Measurements from ENCODE around the gene CD28. TPM values are rescaled to one million over a fixed set of nuclear protein-coding genes. Genes with fewer than 3 reads are reported as not detected.

The CD28 gene
- total RNA-seq, 2 experiments from 2014 or later: 279 to 285 TPM

DNA sequence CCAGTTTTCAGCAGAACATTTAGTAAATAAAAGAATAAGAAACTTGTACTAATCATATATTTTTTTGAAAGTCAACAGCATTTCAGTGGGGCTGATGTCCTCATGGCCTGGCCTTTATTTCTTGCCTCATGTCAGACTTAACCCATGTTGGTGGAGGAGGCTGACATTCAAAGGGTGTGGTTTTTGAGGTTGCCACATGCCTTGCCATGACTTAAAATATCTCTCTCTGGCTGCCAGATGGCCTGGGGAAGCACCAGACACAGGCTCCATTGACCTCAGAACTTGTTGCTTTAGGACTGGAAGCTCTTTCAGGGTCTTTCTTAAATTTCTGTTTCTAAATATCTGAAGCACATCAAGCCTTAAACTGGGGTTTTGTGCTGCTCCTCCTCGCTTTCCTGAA is 32.5 kb upstream of the CD28 start:
- ChIA-PET POLR2A (no interaction called here), CTCF (no interaction called here)
- H3K9me3 Mint-ChIP-seq: peaks cover 3% of the 10 kb centered on the region
- peak; percentile 67 for DNase-seq
- H3K36me3 Mint-ChIP-seq: no peaks in the 10 kb centered on the region
- intact Hi-C loops (cut with micrococcal nuclease): no loop called here
- peak overlapping the region; percentile 40 for H3K27ac Mint-ChIP-seq
- H3K4me3 Mint-ChIP-seq: no peak overlapping the region
- H3K4me1 Mint-ChIP-seq (ENCODE audit: low read depth): peaks cover 20% of the 10 kb centered on the region
- no peaks in the 10 kb centered on the region for H3K27me3 Mint-ChIP-seq

- Mint-ChIP-seq H3K27ac (no peak overlapping the region), H3K9me3 (peaks cover 3% of the 10 kb centered on the region), H3K36me3 (no peaks in the 10 kb centered on the region), H3K4me1 (ENCODE audit: low read depth) (peaks cover 19% of the 10 kb centered on the region), H3K27me3 (no peaks in the 10 kb centered on the region), H3K4me3 (no peak overlapping the region)
- ChIA-PET POLR2A (no interaction called here), CTCF (no interaction called here)
- DNase-seq: no peak
- intact Hi-C loops (cut with micrococcal nuclease): no loop called here
Observed at GRCh38 chr2:203675086-203675485, 31.4 kb upstream of the CD28 start.

DNA sequence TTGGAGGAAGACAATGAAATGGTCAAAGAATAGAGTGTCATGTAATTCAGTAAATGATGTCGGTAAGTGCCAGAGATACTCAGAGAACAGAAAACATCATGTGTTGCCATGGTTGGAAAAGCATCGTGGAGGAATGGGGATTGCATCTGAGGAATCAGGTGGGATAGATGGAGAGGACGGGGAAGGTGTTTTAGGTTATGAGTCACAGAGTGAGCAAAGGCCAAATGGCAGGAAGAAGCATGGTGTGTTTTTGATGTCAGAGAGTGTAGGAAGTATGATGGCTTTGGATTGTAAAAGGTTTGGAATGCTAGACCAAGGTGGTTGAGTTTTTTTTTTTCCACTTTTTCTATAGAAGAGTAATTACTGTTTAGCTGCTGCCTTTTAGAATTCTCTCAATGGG is 27.5 kb upstream of the CD28 start:
- H3K36me3 Mint-ChIP-seq: no peaks in the 10 kb centered on the region
- POLR2A ChIA-PET: no interaction called here
- intact Hi-C loops (cut with micrococcal nuclease): no loop called here
- no peaks in the 10 kb centered on the region for H3K27me3 Mint-ChIP-seq
- H3K27ac Mint-ChIP-seq: no peak overlapping the region
- peaks cover 36% of the 10 kb centered on the region for H3K4me1 Mint-ChIP-seq (ENCODE audit: low read depth)
- CTCF ChIA-PET: no interaction called here
- H3K4me3 Mint-ChIP-seq: no peak overlapping the region
- no peaks in the 10 kb centered on the region for H3K9me3 Mint-ChIP-seq
- DNase-seq: no peak

DNA sequence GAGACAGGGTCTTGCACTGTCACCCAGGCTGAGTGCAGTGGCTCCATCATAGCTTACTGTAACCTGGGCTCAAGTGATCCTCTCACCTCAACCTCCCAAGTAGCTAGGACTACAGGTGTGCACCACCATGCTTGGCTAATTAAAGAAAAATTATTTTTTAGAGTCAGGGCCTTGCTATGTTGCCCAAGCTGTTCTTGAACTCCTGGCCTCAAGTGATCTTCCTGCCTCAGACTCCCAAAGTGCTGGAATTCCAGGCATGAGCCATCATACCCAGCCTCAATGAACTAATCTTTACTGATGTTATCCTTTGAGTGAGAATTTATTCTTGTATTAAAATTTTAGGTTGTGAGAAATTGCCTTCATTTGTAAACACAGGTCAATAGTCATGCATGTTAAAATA is 27.0 kb upstream of the CD28 start:
- Mint-ChIP-seq H3K27me3 (no peaks in the 10 kb centered on the region), H3K4me1 (ENCODE audit: low read depth) (peaks cover 36% of the 10 kb centered on the region), H3K4me3 (no peak overlapping the region), H3K36me3 (no peaks in the 10 kb centered on the region), H3K27ac (no peak overlapping the region), H3K9me3 (no peaks in the 10 kb centered on the region)
- intact Hi-C loops (cut with micrococcal nuclease): no loop called here
- ChIA-PET CTCF (no interaction called here), POLR2A (interaction anchor here (0.6 kb wide), 4 partner anchors 54 to 939 kb away, joined by 3 to 4 read pairs (median 4); no protein-coding TSS in a partner anchor)
- DNase-seq: no peak

GRCh38 chr2:203681978-203682377 is 24.5 kb upstream of the CD28 start:
- H3K36me3 Mint-ChIP-seq: no peaks in the 10 kb centered on the region
- peaks cover 30% of the 10 kb centered on the region for H3K4me1 Mint-ChIP-seq (ENCODE audit: low read depth)
- H3K27ac Mint-ChIP-seq: no peak overlapping the region
- POLR2A ChIA-PET: no interaction called here
- H3K9me3 Mint-ChIP-seq: no peaks in the 10 kb centered on the region
- intact Hi-C loops (cut with micrococcal nuclease): no loop called here
- no peak overlapping the region for H3K4me3 Mint-ChIP-seq
- CTCF ChIA-PET: no interaction called here
- DNase-seq: no peak
- H3K27me3 Mint-ChIP-seq: no peaks in the 10 kb centered on the region

GRCh38 chr2:203682688-203683130 is 23.7 kb upstream of the CD28 start:
- Mint-ChIP-seq H3K4me1 (ENCODE audit: low read depth) (peaks cover 30% of the 10 kb centered on the region), H3K9me3 (no peaks in the 10 kb centered on the region), H3K4me3 (no peak overlapping the region), H3K27ac (no peak overlapping the region), H3K36me3 (no peaks in the 10 kb centered on the region), H3K27me3 (no peaks in the 10 kb centered on the region)
- no peak for DNase-seq
- POLR2A ChIA-PET: interaction anchor here (1.2 kb wide), 1 partner anchor 9 kb away, joined by 3 read pairs; no protein-coding TSS in a partner anchor
- intact Hi-C loops (cut with micrococcal nuclease): no loop called here
- CTCF ChIA-PET: no interaction called here

- H3K27ac Mint-ChIP-seq: no peak overlapping the region
- H3K4me3 Mint-ChIP-seq: no peak overlapping the region
- peaks cover 30% of the 10 kb centered on the region for H3K4me1 Mint-ChIP-seq (ENCODE audit: low read depth)
- H3K36me3 Mint-ChIP-seq: no peaks in the 10 kb centered on the region
- H3K27me3 Mint-ChIP-seq: no peaks in the 10 kb centered on the region
- DNase-seq: no peak
- H3K9me3 Mint-ChIP-seq: no peaks in the 10 kb centered on the region
- intact Hi-C loops (cut with micrococcal nuclease): no loop called here
- ChIA-PET POLR2A (interaction anchor here (0.6 to 1.2 kb wide), 3 partner anchors 8 to 407 kb away, joined by 3 read pairs; no protein-coding TSS in a partner anchor), CTCF (interaction anchor here (0.6 to 1.0 kb wide), 2 partner anchors 10 to 813 kb away, joined by 3 to 4 read pairs; no protein-coding TSS in a partner anchor)
Observed at GRCh38 chr2:203683421-203683820, 23.0 kb upstream of the CD28 start.

- peak; percentile 76 for DNase-seq
- Mint-ChIP-seq H3K4me3 (no peak overlapping the region), H3K9me3 (no peaks in the 10 kb centered on the region), H3K4me1 (ENCODE audit: low read depth) (peaks cover 30% of the 10 kb centered on the region), H3K27me3 (no peaks in the 10 kb centered on the region), H3K36me3 (no peaks in the 10 kb centered on the region), H3K27ac (peak overlapping the region; percentile 11)
- ChIA-PET CTCF (interaction anchor here (0.6 to 1.0 kb wide), 2 partner anchors 9 to 814 kb away, joined by 3 to 4 read pairs; no protein-coding TSS in a partner anchor), POLR2A (interaction anchor here (0.6 to 1.2 kb wide), 3 partner anchors 8 to 407 kb away, joined by 3 read pairs; no protein-coding TSS in a partner anchor)
- intact Hi-C loops (cut with micrococcal nuclease): no loop called here
Observed at GRCh38 chr2:203683932-203684556, 22.4 kb upstream of the CD28 start.

- CTCF ChIA-PET: no interaction called here
- no peak for DNase-seq
- no peaks in the 10 kb centered on the region for H3K9me3 Mint-ChIP-seq
- no peaks in the 10 kb centered on the region for H3K27me3 Mint-ChIP-seq
- no peaks in the 10 kb centered on the region for H3K36me3 Mint-ChIP-seq
- H3K27ac Mint-ChIP-seq: no peak overlapping the region
- peaks cover 29% of the 10 kb centered on the region for H3K4me1 Mint-ChIP-seq (ENCODE audit: low read depth)
- H3K4me3 Mint-ChIP-seq: no peak overlapping the region
- intact Hi-C loops (cut with micrococcal nuclease): no loop called here
- POLR2A ChIA-PET: no interaction called here
Observed at GRCh38 chr2:203685081-203685621, 21.3 kb upstream of the CD28 start.

GRCh38 chr2:203685789-203686420 is 20.5 kb upstream of the CD28 start:
- Mint-ChIP-seq H3K9me3 (no peaks in the 10 kb centered on the region), H3K36me3 (no peaks in the 10 kb centered on the region), H3K4me3 (no peak overlapping the region), H3K27me3 (no peaks in the 10 kb centered on the region), H3K27ac (no peak overlapping the region), H3K4me1 (ENCODE audit: low read depth) (peaks cover 24% of the 10 kb centered on the region)
- ChIA-PET POLR2A (no interaction called here), CTCF (interaction anchor here (0.6 kb wide), 1 partner anchor 32 kb away, joined by 3 read pairs; no protein-coding TSS in a partner anchor)
- intact Hi-C loops (cut with micrococcal nuclease): no loop called here
- DNase-seq: no peak

GRCh38 chr2:203687165-203687564 is 19.3 kb upstream of the CD28 start:
- no peak overlapping the region for H3K27ac Mint-ChIP-seq
- DNase-seq: no peak
- no peaks in the 10 kb centered on the region for H3K36me3 Mint-ChIP-seq
- intact Hi-C loops (cut with micrococcal nuclease): no loop called here
- H3K9me3 Mint-ChIP-seq: no peaks in the 10 kb centered on the region
- H3K4me1 Mint-ChIP-seq (ENCODE audit: low read depth): peaks cover 16% of the 10 kb centered on the region
- H3K27me3 Mint-ChIP-seq: no peaks in the 10 kb centered on the region
- H3K4me3 Mint-ChIP-seq: no peak overlapping the region
- CTCF ChIA-PET: no interaction called here
- POLR2A ChIA-PET: no interaction called here

DNA sequence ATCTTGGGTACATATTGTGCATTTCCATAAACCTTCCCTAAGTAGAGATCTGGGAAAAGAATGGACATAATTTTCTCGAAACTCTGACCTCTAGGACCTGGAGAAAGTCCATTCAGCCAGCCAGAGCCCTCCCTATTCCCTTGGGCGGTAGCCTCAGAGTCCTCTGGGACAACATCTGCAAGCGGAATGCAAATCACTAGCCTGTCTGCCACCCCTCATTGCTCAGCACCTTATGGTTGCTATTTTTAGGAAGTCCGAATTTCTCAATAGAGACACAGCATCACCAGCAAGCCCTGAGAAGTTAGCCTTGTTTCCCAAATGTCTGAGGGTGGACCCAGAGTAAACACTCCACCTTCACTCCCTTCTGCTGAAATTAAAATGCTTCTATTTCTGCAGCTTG is 17.6 kb upstream of the CD28 start:
- POLR2A ChIA-PET: no interaction called here

More for the DNA sequence above, 17.6 kb upstream of the CD28 start:
- H3K4me3 Mint-ChIP-seq: no peak overlapping the region
- H3K27ac Mint-ChIP-seq: no peak overlapping the region
- H3K9me3 Mint-ChIP-seq: no peaks in the 10 kb centered on the region
- intact Hi-C loops (cut with micrococcal nuclease): no loop called here
- H3K4me1 Mint-ChIP-seq (ENCODE audit: low read depth): peaks cover 18% of the 10 kb centered on the region
- CTCF ChIA-PET: no interaction called here
- H3K27me3 Mint-ChIP-seq: no peaks in the 10 kb centered on the region
- DNase-seq: no peak
- H3K36me3 Mint-ChIP-seq: no peaks in the 10 kb centered on the region

Measured in activated CD4-positive, alpha-beta memory T cell treated with anti-CD3 and anti-CD28 coated beads for 36 hours (primary cell).